LNCaP clone FGC (cell line): ENCODE measurements around the gene ADGRF3.
A peak's percentile ranks its signal among the peaks of the same experiment; 100 is the strongest.
"Not testable (repeated sequence)": the region's sequence is repeated elsewhere in the genome, so short reads cannot be mapped to it uniquely, and the experiment has no call there.

ENCODE experiments used
- DNase-seq: peaks from one replicate; pipeline ENCODE4 v3.0.0-alpha.2; 2011; ENCODE audit warnings: low read depth
- H3K4me3 ChIP-seq: 2 replicates; pipeline ENCODE4 v1.5.1; 2011; ENCODE audit warnings: mild to moderate bottlenecking, low read depth, low read length, control low read depth
- CTCF ChIP-seq: IDR thresholded peaks from 2 replicates; pipeline ENCODE4 v1.5.1; 2012; ENCODE audit warnings: mild to moderate bottlenecking; ENCODE audit not compliant: control insufficient read depth, insufficient read depth; ENCODE audit errors: extremely low read depth

ADGRF3 gene

GRCh38 chr2:26363323-26363722 is 16.7 kb upstream of the ADGRF3 start:
- DNase-seq = peak; percentile 54
- H3K4me3 ChIP-seq = no peak overlapping the region
- TF ChIP-seq CTCF = no peak

- H3K4me3 ChIP-seq = no peak overlapping the region
- no peak for DNase-seq
- no peak for TF ChIP-seq CTCF
These were observed 13.4 kb upstream of the ADGRF3 start for GRCh38 chr2:26359886-26360473.

GRCh38 chr2:26356771-26357170 is 10.2 kb upstream of the ADGRF3 start:
- no peak overlapping the region for H3K4me3 ChIP-seq
- TF ChIP-seq CTCF = no peak
- DNase-seq = no peak

- no peak overlapping the region for H3K4me3 ChIP-seq
- DNase-seq = no peak
- no peak for TF ChIP-seq CTCF
These were observed 9.5 kb upstream of the ADGRF3 start for GRCh38 chr2:26356111-26356510.

- TF ChIP-seq CTCF = no peak
- DNase-seq = no peak
- H3K4me3 ChIP-seq = no peak overlapping the region
These were observed 8.7 kb upstream of the ADGRF3 start for GRCh38 chr2:26355038-26355995.

GRCh38 chr2:26354469-26354868 is 7.9 kb upstream of the ADGRF3 start:
- H3K4me3 ChIP-seq, DNase-seq: not testable (repeated sequence)

GRCh38 chr2:26352892-26353291 is 6.3 kb upstream of the ADGRF3 start:
- no peak overlapping the region for H3K4me3 ChIP-seq
- no peak for TF ChIP-seq CTCF
- no peak for DNase-seq
